ENCODE results near the gene CFAP99. TPM values are rescaled to one million over a fixed set of nuclear protein-coding genes. Genes with fewer than 3 reads are reported as not detected.

The CFAP99 gene
- total RNA-seq, 1 experiment from 2014 or later = not detected

DNA sequence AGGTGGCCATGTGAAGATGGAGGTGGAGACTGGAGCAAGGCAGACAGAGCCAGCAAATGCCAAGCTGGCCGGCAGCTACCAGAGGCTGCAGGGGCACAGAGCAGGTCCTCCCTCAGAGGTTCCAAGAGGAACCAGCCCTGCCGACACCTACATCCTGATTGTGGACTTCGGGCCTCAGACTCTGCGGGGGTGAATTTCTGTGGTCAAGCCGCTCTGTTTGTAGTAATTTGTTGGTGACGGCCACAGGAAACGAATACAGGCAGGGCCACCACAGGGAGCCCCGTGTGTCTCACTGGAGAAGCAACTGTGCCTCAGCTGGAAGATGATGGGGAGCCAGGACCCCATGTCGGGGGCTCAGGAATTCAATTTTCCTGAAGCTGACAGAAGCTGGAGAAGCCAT, 28.6 kb upstream of the CFAP99 start:
- peak; percentile 43 for DNase-seq (ENCODE audit: low read depth)

DNA sequence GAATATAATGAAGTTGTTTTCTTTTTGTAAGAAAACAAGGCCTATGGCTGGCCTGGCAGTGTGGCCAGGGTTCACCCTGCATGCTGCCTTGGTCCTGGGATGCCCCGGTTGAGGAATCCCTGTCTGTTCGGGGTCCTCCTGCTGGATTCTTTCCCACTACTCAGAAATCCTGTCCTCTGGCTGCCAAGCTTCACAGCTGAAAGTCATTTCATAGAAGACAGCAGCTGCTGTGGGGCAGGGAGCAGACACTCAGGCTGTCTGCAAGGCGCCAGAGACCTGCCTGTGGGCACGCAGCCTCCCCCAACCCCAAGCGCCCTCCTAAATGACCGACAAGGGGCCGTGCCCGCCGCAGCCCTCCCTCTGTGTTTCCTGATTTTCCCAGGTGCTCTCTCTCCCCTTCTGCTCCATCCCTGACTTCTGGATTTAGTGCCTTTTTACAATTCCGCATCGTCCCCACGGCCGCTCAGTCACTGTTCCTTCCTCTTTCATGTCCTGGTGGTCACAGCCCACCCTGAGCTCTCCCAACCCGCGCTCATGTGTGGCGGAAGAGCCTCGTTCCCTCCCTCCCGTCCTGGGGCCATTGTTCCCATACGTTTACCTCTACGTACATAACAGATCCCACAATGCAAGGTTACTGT, 27.9 kb upstream of the CFAP99 start:
- DNase-seq (ENCODE audit: low read depth) = no peak

DNA sequence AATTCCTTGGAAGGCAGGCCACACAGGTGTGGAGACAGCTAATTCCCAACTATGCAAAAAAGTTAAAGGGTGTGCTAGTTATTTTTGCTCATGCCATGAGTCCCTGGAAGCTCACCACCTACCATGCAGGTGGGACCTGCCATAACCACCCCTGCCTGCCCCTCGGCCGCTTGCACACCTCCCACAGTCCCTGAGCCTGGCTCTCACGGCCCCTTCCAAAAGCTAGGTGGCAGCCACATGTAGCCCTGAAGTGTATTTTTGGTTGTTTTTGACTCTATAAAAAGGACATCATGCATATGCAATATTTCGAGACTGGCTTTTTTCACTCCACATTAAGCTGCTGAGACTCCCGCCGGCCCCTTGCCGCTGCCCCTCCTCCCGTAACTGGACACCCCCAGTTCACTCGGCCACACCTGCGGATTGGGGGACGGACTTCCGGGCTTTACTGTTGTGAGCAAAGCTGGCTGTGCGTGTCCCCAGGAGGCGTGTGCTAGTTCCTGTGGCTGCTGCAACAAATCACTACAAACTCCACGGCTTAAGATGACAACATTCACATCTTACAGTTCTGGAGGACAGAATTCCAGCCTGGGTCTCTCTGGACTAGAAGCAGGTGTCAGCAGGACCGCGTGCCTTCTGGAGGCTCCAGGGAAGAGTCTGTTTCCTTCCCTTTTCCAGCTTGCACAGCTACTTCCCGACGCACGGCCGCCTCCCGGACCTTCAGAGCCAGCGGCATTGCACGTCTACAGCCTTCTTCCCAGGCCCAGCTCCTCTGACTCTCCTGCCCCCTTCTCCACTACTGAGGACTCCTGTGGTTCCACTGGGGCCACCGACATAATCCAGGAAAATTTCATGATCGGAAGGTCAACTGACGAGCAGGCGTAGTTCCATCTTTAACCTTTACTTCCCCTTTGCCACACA, 25.1 kb upstream of the CFAP99 start:
- DNase-seq (ENCODE audit: low read depth) = no peak

DNA sequence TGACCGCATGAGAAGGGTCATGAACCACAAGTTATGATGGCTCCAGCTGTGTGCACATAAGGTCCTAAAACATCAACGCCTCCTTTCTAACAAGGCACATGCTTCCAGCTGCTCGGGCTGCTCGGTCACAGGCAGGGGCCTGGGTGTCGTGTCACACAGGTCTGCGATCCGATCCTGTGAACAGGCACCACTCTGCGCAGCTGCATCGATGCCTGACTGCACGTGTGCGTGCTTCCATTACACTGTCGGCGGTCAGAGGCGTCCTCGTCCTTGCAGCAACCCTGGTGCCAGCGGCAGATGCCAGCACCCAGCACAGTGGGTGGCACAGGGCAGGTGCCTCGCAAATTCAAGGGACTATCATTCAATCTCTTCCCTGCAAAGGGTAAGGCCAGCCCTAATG, 24.2 kb upstream of the CFAP99 start:
- DNase-seq (ENCODE audit: low read depth) = no peak

DNA sequence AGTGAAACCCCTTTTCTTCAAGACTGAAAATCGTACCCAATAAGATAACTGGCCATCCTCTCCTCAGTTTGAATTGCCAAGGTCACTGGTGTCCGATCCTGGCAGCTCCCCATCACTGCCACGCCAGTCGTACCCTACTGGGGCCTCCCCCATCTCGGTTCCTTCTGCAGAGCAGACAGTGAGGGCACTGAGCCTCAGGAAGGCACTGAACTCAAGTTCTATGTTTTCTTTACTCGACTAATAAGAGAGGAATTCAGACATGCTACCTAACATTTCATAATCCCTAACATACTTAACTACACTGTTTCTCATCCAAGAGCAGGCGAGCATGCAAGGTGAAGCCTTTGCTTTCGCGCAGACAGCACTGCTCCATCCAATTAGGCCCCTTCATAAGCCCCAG, 23.7 kb upstream of the CFAP99 start:
- no peak for DNase-seq (ENCODE audit: low read depth)

DNA sequence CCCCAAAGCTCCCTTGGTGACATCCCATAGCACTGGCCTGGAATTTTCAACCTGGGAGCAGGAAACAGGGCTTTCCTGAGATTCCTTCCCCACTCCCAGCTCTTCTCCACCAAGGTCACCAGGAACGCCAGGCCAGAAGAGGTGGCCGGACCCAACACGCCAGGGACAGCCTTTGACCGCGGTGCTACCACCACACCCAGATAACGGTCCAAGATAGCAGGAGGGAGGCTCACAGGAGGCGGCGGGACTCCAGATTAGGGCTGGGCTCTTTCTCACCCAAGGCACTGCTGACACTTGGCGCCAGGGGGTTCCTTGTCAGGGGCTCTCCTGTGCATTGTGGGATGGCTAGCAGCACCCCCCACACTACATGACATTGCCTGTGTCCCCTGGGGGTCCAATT, 23.2 kb upstream of the CFAP99 start:
- DNase-seq (ENCODE audit: low read depth) = no peak

DNA sequence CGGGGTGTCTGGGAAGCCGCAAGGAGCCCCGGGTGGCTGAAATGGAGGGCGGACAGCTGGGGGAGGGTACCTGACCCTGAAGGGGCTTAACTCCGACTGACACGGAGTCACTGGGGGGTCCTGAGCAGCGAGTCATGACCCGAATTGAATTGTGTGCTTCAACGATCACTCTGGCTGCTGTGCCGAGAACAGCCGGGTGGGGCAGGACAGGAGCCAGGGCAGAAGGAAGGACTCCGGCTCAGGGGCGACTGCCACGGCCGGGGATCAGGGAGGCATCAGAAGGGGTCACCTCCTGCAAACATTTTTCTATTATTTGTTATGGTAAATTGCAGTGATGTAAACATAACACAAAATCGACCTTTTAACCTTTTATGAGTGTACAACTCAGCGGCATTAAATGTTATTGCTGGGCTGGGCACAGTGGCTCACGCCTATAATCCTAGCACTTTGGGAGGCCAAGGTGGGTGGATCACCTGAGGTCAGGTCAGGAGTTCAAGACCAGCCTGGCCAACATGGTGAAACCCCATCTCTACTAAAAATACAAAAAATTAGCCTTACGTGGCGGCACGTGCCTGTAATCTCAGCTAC, 21.9 kb upstream of the CFAP99 start:
- DNase-seq (ENCODE audit: low read depth) = no peak

DNA sequence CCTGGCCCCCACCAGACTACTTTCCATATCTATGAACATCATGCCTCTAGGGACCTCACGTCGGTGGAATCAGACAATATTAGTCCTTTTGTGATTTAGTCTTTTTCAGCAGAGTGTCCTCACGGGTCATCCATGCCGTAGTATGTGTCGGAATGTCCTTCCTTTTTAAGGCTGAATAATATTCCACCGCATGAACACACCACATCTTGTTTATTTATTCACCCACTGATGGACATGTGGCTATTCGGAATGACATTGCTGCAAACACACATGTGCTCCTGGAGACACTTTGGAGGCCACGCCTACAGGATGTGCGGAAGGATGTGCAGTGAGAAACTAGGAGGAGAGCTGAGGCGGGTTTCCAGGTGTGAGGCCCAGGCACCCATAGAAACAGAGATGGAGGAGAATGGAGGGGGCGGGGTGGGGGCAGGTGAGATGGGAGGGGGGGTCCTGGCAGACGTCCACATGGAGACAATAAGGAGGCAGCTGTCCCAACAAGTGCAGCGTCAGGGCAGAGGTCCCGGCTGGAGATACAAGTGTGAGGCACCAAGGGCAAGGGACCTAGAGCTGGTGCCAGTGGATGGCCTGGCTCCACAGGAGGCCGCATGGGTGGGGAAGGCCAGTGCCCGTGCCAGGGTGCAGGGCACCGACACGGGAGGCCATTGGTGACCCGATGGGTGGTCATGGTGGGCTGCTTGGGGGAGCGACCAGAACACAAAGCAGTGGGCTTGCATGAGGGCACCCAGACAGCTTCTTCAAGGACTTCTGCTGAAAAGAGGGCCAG, 21.0 kb upstream of the CFAP99 start:
- DNase-seq (ENCODE audit: low read depth) = no peak

DNA sequence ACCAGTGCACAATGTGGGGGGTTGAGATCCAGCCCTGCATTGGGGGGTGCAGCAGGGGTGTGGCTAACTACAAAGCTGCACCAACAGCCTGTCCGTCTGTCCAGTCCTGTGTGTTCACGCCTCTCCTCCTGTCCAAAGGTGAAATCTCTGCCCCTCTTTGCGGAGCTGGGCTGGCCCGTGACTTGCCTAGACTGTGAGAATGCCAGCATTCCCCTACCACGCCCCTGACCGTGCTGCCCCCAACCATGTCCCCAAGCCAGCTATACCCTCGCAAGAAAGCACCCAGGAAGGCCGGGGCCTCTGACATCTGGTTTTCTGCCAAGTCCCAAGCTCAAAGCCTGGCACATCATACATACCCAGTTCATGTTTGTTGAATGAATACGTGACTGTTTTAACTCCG, 19.5 kb upstream of the CFAP99 start:
- DNase-seq (ENCODE audit: low read depth) = no peak

DNA sequence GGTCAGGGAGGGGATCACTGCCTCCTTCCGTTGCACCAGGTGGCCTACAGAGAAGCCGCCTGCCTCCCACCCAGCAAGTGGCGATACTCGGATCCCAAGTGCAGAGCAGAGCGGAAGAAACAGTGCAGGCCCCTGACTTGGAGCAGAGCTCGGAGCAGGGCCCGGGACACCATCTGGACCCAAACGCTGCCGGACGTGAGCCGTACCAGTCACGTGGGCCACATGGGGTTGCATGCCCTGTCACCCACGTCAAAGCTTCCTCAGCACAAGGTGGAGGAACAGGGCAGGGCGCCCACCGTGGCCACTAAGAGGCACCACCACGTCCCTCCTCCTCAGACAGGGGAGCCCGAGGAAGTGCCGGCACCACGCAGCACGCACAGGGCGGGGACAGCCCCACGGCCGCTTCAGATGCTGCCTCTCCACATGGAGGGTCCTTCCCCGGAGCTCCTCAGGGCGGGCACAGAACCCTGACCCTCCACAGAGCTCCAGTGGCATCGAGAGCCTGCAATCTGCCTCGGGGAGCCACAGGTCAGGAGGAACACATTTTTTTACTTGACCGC, 19.0 kb upstream of the CFAP99 start:
- no peak for DNase-seq (ENCODE audit: low read depth)

DNA sequence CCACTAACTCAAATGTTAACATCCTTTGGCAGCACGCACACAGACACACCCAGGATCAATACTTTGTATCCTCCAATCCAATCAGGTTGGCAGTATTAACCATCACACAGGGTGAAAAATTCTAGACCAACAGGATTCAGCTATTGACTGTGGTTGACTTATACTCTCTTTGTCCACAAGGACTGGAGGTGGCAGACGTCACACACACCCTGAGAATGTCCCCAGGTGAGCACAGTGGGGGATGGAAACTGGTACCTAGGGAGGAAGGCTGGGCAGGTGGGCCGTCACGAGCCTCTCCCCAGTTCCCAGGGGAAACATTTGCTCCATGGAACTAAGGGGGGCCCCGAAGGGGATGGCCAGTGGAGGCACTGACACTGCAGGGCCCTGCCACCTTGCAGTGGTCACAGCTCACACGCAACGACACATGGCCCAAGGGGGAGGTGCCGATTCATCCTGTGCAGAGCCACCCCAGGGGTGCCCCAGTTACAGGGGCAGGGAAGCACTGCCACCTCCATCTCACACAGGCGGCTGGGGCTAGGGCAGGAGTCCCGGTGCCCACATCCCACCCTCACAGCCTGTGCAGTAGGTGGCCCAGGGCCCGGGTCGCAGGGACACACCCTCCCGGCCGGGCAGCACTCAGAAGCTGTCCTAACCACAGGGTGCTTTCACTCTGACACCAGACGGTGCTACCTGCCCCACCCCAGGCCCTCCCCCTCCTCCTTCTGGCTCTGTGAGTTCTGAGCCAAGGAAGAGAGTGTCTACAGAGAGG, 17.7 kb upstream of the CFAP99 start:
- no peak for DNase-seq (ENCODE audit: low read depth)

DNA sequence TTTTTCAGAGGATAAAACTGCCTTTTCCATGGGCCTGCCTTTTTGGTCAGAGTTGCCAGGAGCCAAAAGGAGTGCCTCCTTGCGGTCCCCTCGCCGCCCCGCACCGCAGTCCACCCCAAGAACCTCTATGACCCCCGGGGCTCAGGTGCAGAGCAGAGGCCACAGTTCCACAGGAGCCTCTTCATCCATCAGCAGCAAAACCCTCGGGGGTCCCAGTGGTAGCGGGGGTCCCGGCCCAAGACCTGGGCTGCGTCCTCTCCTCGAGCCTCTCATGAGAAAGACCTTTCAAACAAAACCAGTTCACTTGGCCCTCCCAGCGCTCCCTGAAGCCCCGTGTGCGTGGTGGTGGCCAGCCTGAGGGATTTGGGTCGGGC, 17.2 kb upstream of the CFAP99 start:
- no peak for DNase-seq (ENCODE audit: low read depth)

DNA sequence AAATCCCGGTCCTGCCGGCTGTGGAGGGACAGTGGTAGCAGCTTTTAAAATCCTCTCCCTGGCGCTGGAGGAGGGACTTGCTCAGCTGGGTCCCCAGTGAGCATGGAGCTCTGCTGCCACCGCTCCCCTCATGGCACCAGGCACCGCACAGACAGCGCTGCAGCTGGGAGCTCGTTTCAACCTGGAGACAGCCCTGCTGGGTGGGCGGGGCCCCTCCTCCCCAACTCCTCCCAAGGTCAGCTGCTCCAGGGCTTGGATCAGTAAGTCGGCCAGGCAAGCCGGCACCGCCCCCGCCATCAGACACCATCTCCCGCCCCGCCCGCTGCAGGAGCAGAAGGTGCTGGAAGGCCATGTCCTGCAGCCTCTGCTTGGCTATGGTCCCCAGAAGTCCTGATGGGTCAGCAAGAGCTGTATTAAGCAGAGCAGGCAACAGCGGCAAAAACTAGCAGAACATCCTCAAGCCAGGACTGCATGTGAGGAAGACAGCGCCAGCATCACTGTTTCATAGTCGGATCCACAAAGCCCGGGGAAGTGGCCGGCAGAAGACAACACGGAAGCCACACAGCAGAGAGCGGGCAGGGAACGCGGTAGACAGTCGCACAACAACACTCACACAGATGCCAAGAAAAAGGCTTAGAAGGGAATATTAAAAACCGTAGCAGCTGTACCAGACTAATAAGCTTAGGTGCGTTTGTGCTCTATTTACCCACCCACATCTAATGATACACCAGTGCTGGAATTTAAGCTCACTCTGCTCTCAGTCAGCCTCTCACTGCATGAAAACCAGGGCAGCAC, 16.5 kb upstream of the CFAP99 start:
- DNase-seq (ENCODE audit: low read depth) = no peak

DNA sequence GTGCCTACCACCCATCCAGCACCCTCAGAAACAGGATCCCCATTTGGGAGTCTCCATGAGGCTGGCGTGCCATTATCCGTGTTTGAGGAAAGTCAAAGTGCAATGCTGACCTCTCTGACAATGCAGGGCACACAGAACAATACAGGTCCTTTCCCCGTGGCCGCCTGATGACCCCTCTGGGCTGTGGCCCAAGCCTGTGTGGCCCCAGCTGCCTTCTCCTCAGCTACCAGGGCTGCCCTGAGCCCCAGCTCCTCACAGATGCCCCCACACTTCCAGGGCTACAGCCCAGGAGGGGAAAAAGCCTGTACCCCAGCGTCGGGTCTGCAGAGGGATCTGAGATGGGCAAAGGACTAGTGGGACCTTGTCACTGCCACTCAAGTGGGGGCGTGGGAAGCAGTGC, 15.8 kb upstream of the CFAP99 start:
- no peak for DNase-seq (ENCODE audit: low read depth)

DNA sequence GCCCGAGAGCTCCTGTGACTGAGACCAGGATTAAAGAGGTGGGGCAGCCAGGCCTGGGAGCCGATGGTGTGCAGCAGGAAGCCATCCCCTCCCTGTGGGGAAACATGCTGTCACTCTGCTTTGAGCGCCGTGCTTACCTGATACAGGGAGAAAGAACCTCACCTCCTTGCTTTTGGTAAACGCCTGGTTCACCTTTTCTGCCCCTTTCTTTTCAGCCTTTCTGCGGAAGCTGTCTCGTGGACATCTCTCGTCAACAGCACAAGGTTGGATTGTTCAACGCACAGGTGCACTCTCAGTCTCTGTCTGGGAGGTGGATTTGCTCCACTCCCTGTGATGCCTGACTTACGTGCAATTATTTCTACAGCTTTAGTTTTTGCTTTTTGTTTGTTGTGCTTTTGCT, 12.3 kb upstream of the CFAP99 start:
- no peak for DNase-seq (ENCODE audit: low read depth)

DNA sequence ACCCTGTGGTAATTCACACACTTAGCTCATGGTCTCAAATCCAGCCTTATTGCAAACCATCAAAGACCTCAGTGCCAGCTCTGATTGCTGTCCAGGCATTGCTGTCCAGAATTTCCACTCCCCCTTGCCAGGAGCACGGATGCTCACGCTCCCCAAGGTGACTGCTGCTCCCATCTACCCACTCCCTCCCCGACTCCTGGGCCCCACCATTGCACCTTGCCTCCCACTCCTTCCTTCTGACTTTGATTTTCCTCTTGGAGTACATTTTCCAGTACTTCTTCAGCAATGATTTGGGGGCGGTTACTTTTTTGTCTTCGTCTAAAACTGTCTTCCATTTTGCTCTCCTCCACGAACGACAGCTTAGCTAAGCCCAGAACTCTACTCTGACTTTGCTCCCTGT, 11.8 kb upstream of the CFAP99 start:
- DNase-seq (ENCODE audit: low read depth) = no peak

DNA sequence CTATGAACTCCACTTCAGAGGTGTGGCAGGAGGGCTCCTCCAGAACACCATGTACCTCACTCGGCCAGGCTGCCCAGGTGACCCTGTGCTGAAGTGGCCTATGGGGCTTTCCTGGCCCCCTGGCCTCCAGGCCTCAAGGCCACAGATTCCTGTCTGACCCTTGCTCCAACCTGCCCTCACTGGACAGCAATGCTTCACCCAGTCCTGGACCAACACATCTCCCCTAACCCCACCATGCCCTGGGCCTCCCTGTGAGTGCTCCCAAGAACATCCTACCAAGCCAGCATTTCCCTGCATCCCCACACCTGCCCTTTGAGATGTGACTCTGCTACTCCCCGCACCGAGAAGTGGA, 10.8 kb upstream of the CFAP99 start:
- DNase-seq (ENCODE audit: low read depth) = no peak

DNA sequence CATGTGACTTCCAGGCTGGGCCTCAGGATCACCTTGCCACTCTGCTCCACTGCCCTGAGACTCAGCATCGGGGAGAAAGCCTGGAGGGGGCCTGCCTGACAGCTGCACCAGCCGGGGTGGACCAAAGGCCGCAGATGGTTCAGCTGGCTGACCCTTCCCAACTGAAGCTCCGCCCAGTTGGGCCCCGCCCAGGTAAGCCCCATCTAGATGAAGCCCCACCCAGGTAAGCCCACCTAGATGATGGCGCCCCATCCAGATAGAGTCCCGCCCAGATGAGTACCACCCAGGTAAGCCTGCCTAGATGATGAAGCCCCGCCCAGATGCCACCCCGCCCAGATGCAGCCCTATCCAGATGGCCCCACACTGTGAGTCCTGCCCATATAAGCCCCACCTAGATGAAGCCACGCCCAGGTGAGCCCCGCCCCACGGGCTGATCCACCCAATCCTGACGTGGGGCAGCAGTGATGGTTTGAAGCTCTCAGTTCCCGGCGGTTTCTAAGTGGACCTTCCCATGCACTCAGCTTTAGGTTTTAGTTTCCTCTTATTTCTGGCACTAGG, 10.3 kb upstream of the CFAP99 start:
- no peak for DNase-seq (ENCODE audit: low read depth)

DNA sequence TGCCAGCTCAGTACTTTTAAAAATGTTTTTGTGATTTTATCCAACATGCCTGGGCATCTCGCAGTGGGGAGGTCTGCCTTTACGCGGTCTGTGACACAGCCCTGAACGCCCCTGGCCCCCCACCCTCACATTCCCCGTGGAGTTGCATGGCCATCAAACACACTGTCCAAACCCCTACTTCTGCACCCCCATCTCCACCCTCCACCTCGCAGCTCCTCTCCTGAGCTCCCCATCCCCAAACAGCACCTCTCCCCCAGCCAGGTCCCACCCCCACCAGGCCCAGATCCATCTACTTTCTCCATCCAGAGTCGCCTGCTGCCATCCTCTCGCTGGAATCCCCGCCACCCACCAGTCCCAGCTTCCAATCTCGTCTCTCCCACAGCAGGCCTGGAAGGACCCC, 9.8 kb upstream of the CFAP99 start:
- no peak for DNase-seq (ENCODE audit: low read depth)

DNA sequence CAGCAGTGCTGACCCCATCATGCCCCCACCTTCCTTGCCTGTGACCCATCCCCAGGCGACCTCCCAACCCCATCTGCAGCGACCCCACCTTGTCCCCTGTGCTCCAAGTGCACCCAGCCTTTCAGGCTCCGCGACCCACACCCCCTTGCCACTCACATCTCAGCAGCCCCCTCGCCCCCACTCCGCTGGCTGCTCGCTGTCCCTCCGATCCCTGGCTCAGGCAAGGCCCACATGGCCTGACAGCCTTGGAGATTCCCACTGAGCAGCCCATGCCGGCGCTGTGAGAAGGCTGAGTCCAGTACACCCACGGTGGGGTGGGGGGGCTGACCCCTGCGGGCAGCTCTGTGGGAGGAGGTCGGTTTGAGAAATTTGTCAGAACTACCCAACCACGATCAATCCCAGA, 9.4 kb upstream of the CFAP99 start:
- no peak for DNase-seq (ENCODE audit: low read depth)
